GM12874 (cell line): ENCODE measurements around the gene EEIG2.

Experiments used
- CTCF ChIP-seq: IDR thresholded peaks from 2 replicates; pipeline ENCODE4 v1.5.1; 2011; ENCODE audit warnings: low read depth, mild to moderate bottlenecking, control low read depth, low read length, moderate library complexity; ENCODE audit not compliant: insufficient read depth

Gene EEIG2

GRCh38 chr1:108575375-108575774 is 15.5 kb downstream of the EEIG2 start:
- TF ChIP-seq CTCF, result no peak

GRCh38 chr1:108583757-108584427 is 24.0 kb downstream of the EEIG2 start:
- no peak for TF ChIP-seq CTCF

GRCh38 chr1:108584428-108584856 is 24.5 kb downstream of the EEIG2 start:
- no peak for TF ChIP-seq CTCF

GRCh38 chr1:108585313-108585712 is 25.4 kb downstream of the EEIG2 start:
- TF ChIP-seq CTCF, result no peak

GRCh38 chr1:108590441-108590840 is 30.5 kb downstream of the EEIG2 start:
- TF ChIP-seq CTCF, result no peak

GRCh38 chr1:108590957-108591356 is 31.1 kb downstream of the EEIG2 start:
- no peak for TF ChIP-seq CTCF

GRCh38 chr1:108591466-108591865 is 31.6 kb downstream of the EEIG2 start:
- TF ChIP-seq CTCF, result no peak
